Heart left ventricle (tissue), 13 donors: ENCODE measurements around the gene ZNF768.

Experiments used
- CTCF ChIP-seq, 12 donors: fragments of 200-600 bp; sonication (generic) in 4 of 12; IDR thresholded peaks; one replicate each; pipeline versions ENCODE4 v1.5.0 to v1.8.0; 2018 to 2022; ENCODE audit warnings: antibody characterized with exemption in 12 of 12, mild to moderate bottlenecking in 5 of 12
- POLR2A ChIP-seq, 2 donors: fragments of 450-650 bp; IDR thresholded peaks; one replicate each; pipeline ENCODE4 v1.6.1; 2017; ENCODE audit warnings: antibody characterized with exemption in 2 of 2, mild to moderate bottlenecking in 2 of 2, moderate library complexity in 2 of 2
- donor health status: ischemic (EF 13 %, LVEDD 7.1; RV severe dilation, severe dysfunction).
- donor health status: DM: no; HTN: yes; CAD: no.
- donor health status: DM: no; HTN: no; CAD: no.
- donor health status: ischemic (EF 25% LVEDD 6.9; RV normal size, moderate dysfunction).
- donor health status: ischemic (EF 25% LVEDD 5.7; RV mildly dilated, moderate dysfunction).
- donor health status: ischemic (EF 35%, LVEDD 5.7; RV mildly dilated, moderate dysfunction).
- donor health status: nonischemic (EF 11% LVEDD 7.7; RV severe dilation, severe dysfunction).
- donor health status: DM: yes; HTN: yes; CAD: no.
- donor health status: PGD.
- donor health status: ischemic (EF 29% LVEDD 5.4; RV normal size, mild dysfunction).
- donor health status: nonischemic (EF 23%, LVEDD 6.1; RV moderate dilation, normal function).

GRCh38 chr16:30524575-30525568 is 1.5 kb downstream of the ZNF768 start:
- TF ChIP-seq CTCF (IDR thresholded peaks at IDR 0.05) (no peak), POLR2A (IDR thresholded peaks at IDR 0.05) (no peak)
